Endothelial cell of umbilical vein (primary cell): ENCODE measurements around the gene FYN. TPM values are rescaled to one million over a fixed set of nuclear protein-coding genes. Genes with fewer than 3 reads are reported as not detected.

Experiments
- BruUV-seq: library from RNA; stranded (reverse); fragments of 400-500 nt; replicated peaks from 2 replicates; lab custom pipeline; 2021; lab: Mats Ljungman, UMichigan
- CTCF ChIA-PET: fragments of 300-600, 350-600 bp; sonication (Branson Sonifier 250); formaldehyde crosslinking; loops from one replicate; lab custom pipeline; 2021; ENCODE audit warnings: antibody characterized with exemption, inconsistent platforms; lab: Charles Lee
- POLR2A ChIA-PET: fragments of 300-600, 350-600 bp; sonication (Branson Sonifier 250); formaldehyde crosslinking; loops from one replicate; lab custom pipeline; 2021; ENCODE audit warnings: antibody characterized with exemption, inconsistent platforms; lab: Charles Lee
- DNase-seq: peaks from one replicate; pipeline ENCODE4 v3.0.0-alpha.2; 2011; ENCODE audit warnings: low read depth, low spot score
- FAIRE-seq: peaks from 2 replicates; lab custom pipeline; 2011; peaks lifted over from hg19 to GRCh38; lab: Jason Lieb, UNC
- H2AFZ ChIP-seq: 2 replicates; pipeline ENCODE4 v1.6.0; 2012; ENCODE audit warnings: low read depth, low read length, control low read depth, inconsistent platforms
- H3K27ac ChIP-seq: 2 replicates; pipeline ENCODE4 v1.5.1; 2011; ENCODE audit warnings: low read depth, mild to moderate bottlenecking, control low read depth, low read length, moderate library complexity; ENCODE audit not compliant: insufficient read depth
- H3K27me3 ChIP-seq, 2 experiments: 2 replicates each; pipeline versions ENCODE4 v1.6.0 to v1.6.1; 2011; ENCODE audit warnings: low read length in 2 of 2, mixed read lengths in 1 of 2; ENCODE audit not compliant: control insufficient read depth in 2 of 2, insufficient read depth in 2 of 2
- H3K36me3 ChIP-seq, 2 experiments: 2 replicates in 1 of 2; 3 replicates in 1 of 2; pipeline ENCODE4 v1.5.1; 2011; ENCODE audit warnings: low read length in 2 of 2, mild to moderate bottlenecking in 1 of 2, moderate library complexity in 1 of 2; ENCODE audit not compliant: control insufficient read depth in 2 of 2, insufficient read depth in 2 of 2; ENCODE audit errors: extremely low read depth in 1 of 2
- H3K4me1 ChIP-seq: 3 replicates; pipeline ENCODE4 v1.5.1; 2011; ENCODE audit warnings: mild to moderate bottlenecking, low read length; ENCODE audit not compliant: control insufficient read depth, insufficient read depth; ENCODE audit errors: extremely low read depth
- H3K4me2 ChIP-seq: 2 replicates; pipeline ENCODE4 v1.6.1; 2011; ENCODE audit warnings: low read length, control low read depth, mixed read lengths; ENCODE audit not compliant: insufficient read depth
- H3K4me3 ChIP-seq, 3 experiments: fragments of 200-600 bp in 1 of 3; sonication (generic), shearing (Covaris generic) in 1 of 3; replicated peaks in 1 of 3; 2 replicates each; pipeline ENCODE4 v1.5.1; 2011 to 2016; ENCODE audit warnings: control low read depth in 3 of 3, low read length in 3 of 3, mild to moderate bottlenecking in 2 of 3, inconsistent platforms in 1 of 3, low read depth in 1 of 3, moderate library complexity in 1 of 3; ENCODE audit not compliant: insufficient read depth in 1 of 3
- H3K79me2 ChIP-seq: 2 replicates; pipeline ENCODE4 v1.6.0; 2012; ENCODE audit warnings: low read length, inconsistent platforms; ENCODE audit not compliant: control insufficient read depth, insufficient read depth
- H3K9ac ChIP-seq: replicated peaks from 2 replicates; pipeline ENCODE3; 2011; ENCODE audit warnings: low read length, control low read depth; ENCODE audit not compliant: insufficient read depth; ENCODE audit errors: extremely low read depth
- H3K9me1 ChIP-seq: replicated peaks from 3 replicates; pipeline ENCODE4 v1.6.0; 2011; ENCODE audit warnings: mild to moderate bottlenecking, low read length; ENCODE audit not compliant: control insufficient read depth, insufficient read depth; ENCODE audit errors: extremely low read depth
- H3K9me3 ChIP-seq: replicated peaks from 2 replicates; pipeline ENCODE4 v1.5.1; 2012; ENCODE audit warnings: low read length, inconsistent platforms; ENCODE audit not compliant: control insufficient read depth, insufficient read depth
- H4K20me1 ChIP-seq: replicated peaks from 2 replicates; pipeline ENCODE3; 2011; ENCODE audit warnings: mild to moderate bottlenecking, low read length; ENCODE audit not compliant: control insufficient read depth, insufficient read depth; ENCODE audit errors: extremely low read depth
- EZH2 ChIP-seq: IDR thresholded peaks from 2 replicates; pipeline ENCODE4 v1.6.1; 2012; ENCODE audit warnings: borderline replicate concordance, low read depth, mild to moderate bottlenecking, moderate library complexity, low read length, inconsistent platforms; ENCODE audit not compliant: severe bottlenecking
- FOS ChIP-seq: IDR thresholded peaks from 2 replicates; pipeline ENCODE4 v1.6.1; 2011; ENCODE audit warnings: mild to moderate bottlenecking, low read length, moderate library complexity, borderline replicate concordance; ENCODE audit not compliant: insufficient read depth
- JUN ChIP-seq: IDR thresholded peaks from 2 replicates; pipeline ENCODE4 v1.6.1; 2011; ENCODE audit warnings: borderline replicate concordance, low read depth; ENCODE audit not compliant: insufficient read length, insufficient read depth
- MYC ChIP-seq: IDR thresholded peaks from one replicate; pipeline ENCODE4 v1.6.1; 2011; ENCODE audit warnings: mild to moderate bottlenecking, low read depth, low read length
- POLR2A ChIP-seq: IDR thresholded peaks from 2 replicates; pipeline ENCODE4 v1.6.1; 2012; ENCODE audit warnings: low read depth, mild to moderate bottlenecking, control low read depth, low read length
- POLR2AphosphoS5 ChIP-seq: IDR thresholded peaks from 2 replicates; pipeline ENCODE4 v1.6.1; 2012; ENCODE audit warnings: low read depth, mild to moderate bottlenecking, control low read depth, low read length, moderate library complexity; ENCODE audit not compliant: insufficient read depth
- dilution Hi-C: fragments of 300-500 bp; cut with MboI; formaldehyde crosslinking; loops from one replicate; pipeline ENCODE4 v1.15.0; 2019; ENCODE audit warnings: low sequenced_read_pairs; ENCODE audit not compliant: extremely low pct_ligation_motif_present
- intact Hi-C: fragments of 100-400 bp; cut with micrococcal nuclease; formaldehyde crosslinking; loops from one replicate; pipeline ENCODE4 v1.10.0; 2022
- polyA plus RNA-seq, 4 experiments: library from polyadenylated mRNA; depleted of rRNA in 3 of 4; stranded (reverse) in 3 of 4; unstranded in 1 of 4; fragments of >200 nt; gene quantifications; 2 replicates each; pipeline versions ENCODE4 v1.2.1 to v1.2.3, GENCODE V29; 2011 to 2012; ENCODE audit warnings: missing spikeins in 1 of 4
- total RNA-seq: library from RNA; stranded (reverse); gene quantifications from 2 replicates; pipeline ENCODE4 v1.2.3, GENCODE V29; 2021
- TF ChIP-seq, protein P1 (sequence below), 2 donors: IDR thresholded peaks; 1 replicate in 1 of 2; 2 replicates in 1 of 2; pipeline ENCODE4 v1.5.1; 2011; ENCODE audit warnings: low read length in 2 of 2, mild to moderate bottlenecking in 2 of 2, moderate library complexity in 2 of 2, control low read depth in 1 of 2, inconsistent platforms in 1 of 2, low read depth in 1 of 2; ENCODE audit not compliant: insufficient read depth in 1 of 2; ENCODE audit errors: extremely low read depth in 1 of 2
- TF ChIP-seq, protein P2 (sequence below): IDR thresholded peaks from 2 replicates; pipeline ENCODE4 v1.6.1; 2011; ENCODE audit not compliant: insufficient read depth, insufficient read length

Gene FYN
- total and polyA plus RNA-seq, 2 donors (not counting 3 experiments of a cell fraction or from before 2014, with no cell fraction given): 69.0 to 143 TPM

DNA sequence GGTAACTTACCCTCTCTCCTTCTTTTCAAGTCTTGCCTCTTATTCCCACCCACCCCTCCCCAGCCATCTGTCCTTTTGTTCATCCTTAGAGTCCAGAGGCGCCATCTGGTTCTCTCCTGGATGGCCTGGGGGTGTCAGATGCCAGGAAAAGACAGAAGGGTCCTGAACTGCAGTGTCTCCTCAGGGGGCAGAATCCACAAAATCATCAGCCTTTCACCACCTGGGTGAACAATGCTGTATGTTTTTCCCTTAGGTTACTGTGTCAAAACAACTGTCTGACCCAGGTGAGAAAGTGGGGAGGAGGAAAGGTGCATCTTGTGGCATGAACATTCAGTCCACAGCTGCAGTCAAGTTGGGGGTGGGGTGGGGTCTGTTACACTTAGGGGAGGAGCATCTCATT is 47.9 kb upstream of the FYN start:
- Histone ChIP-seq H3K79me2 (no peaks in the 10 kb centered on the region), H4K20me1 (no peaks in the 10 kb centered on the region), H2AFZ (no peak overlapping the region), H3K4me3 (no peak overlapping the region), H3K9ac (no peak overlapping the region), H3K9me1 (no peaks in the 10 kb centered on the region), H3K9me3 (no peaks in the 10 kb centered on the region), H3K4me2 (no peak overlapping the region), H3K4me1 (peaks cover 7% of the 10 kb centered on the region), H3K27ac (no peak overlapping the region), H3K36me3 (no peaks in the 10 kb centered on the region), H3K27me3 (no peaks in the 10 kb centered on the region)
- intact Hi-C loops: no loop called here
- FAIRE-seq: no peak
- no peak for DNase-seq
- dilution Hi-C loops: no loop called here
- ChIA-PET POLR2A (no interaction called here), CTCF (no interaction called here)
- no peak for TF ChIP-seq MYC
- TF ChIP-seq, protein P1, sequence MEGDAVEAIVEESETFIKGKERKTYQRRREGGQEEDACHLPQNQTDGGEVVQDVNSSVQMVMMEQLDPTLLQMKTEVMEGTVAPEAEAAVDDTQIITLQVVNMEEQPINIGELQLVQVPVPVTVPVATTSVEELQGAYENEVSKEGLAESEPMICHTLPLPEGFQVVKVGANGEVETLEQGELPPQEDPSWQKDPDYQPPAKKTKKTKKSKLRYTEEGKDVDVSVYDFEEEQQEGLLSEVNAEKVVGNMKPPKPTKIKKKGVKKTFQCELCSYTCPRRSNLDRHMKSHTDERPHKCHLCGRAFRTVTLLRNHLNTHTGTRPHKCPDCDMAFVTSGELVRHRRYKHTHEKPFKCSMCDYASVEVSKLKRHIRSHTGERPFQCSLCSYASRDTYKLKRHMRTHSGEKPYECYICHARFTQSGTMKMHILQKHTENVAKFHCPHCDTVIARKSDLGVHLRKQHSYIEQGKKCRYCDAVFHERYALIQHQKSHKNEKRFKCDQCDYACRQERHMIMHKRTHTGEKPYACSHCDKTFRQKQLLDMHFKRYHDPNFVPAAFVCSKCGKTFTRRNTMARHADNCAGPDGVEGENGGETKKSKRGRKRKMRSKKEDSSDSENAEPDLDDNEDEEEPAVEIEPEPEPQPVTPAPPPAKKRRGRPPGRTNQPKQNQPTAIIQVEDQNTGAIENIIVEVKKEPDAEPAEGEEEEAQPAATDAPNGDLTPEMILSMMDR (IDR thresholded peaks at IDR 0.05; ENCODE audit: extremely low read depth in 1 of 2, insufficient read depth in 1 of 2, low read depth in 1 of 2, low read length in 2 of 2): no peak
- TF ChIP-seq JUN: no peak
- TF ChIP-seq, protein P2, sequence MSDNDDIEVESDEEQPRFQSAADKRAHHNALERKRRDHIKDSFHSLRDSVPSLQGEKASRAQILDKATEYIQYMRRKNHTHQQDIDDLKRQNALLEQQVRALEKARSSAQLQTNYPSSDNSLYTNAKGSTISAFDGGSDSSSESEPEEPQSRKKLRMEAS: no peak
- TF ChIP-seq POLR2AphosphoS5: no peak
- TF ChIP-seq FOS: no peak
- TF ChIP-seq POLR2A: no peak
- TF ChIP-seq EZH2: no peak
- no TSS peak for BruUV-seq
